Measurements from ENCODE around the gene MAPKAP1. TPM values are rescaled to one million over a fixed set of nuclear protein-coding genes. Genes with fewer than 3 reads are reported as not detected.

Gene MAPKAP1
- total RNA-seq, 4 donors from 2014 or later: 46.7 to 63.0 (median 57.9) TPM

- no peak overlapping the region for H3K4me3 ChIP-seq (ENCODE audit: low read depth, poor library complexity, severe bottlenecking)
- intact Hi-C loops (cut with DNase I; ENCODE audit: low total_unique reads): no loop called here
- no peak for TF ChIP-seq CTCF (IDR thresholded peaks at IDR 0.05)
- no peak for TF ChIP-seq POLR2A (IDR thresholded peaks at IDR 0.05)
- no peak for DNase-seq (ENCODE audit: low spot score in 2 of 2)
- 77 to 84% methylated on average over 4 of the region's 4 CpGs for WGBS, 2 donors
Observed at GRCh38 chr9:125564631-125565030, 142.4 kb downstream of the MAPKAP1 start.

DNA sequence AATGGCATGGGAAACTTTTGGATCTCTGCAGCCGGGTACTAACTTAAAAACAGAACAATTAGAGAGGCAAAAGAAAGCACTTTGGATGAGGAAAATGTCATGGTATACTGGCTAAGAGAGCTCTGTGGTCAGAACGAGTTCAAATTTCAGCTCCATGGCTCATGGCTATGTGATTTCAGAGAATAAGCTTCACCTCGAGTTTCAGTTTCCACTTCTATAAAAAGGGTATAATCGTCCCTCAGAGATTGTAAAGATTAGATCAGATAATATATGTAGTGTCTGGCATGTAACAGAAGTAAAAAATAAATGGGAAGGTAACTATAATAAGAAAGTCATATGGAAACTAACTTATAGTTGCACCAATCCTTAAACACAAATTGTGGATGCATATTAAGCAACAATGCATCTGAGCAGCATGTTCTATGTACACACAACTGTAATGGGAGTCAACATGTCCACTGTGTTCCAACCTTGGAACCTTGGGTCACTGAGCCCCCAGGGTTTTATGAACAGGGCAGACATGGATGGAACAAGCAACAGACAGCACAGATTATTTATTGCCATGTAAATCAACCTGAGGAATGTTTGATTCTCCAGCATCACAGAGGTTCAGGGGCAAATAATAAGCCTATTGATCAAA is 145.4 kb downstream of the MAPKAP1 start:
- H3K4me3 ChIP-seq (ENCODE audit: low read depth, poor library complexity, severe bottlenecking): no peak overlapping the region
- no peak for DNase-seq (ENCODE audit: low spot score in 2 of 2)
- TF ChIP-seq CTCF (IDR thresholded peaks at IDR 0.05) (no peak), POLR2A (IDR thresholded peaks at IDR 0.05) (no peak)
- intact Hi-C loops (cut with DNase I; ENCODE audit: low total_unique reads): no loop called here
- 62 to 64% methylated on average over 4 of the region's 4 CpGs for WGBS, 2 donors

DNA sequence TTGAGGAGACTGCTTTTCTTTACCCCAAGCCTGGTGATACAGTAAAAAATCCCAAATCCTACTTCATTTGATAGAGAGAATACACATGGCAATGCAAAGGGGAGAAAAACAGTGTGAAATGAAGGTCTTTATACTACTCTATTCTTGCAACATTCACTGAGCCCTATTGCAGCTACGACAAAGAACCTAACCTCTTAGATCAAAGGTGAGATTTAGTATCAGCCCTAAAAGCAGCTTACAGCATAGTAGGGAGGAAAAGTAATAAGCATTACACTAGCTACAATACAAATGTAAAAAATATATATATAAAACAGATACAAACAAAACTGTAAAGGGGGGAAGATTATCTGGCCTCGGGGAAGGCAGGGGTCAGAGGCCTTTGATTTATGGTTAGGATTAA is 147.1 kb downstream of the MAPKAP1 start:
- DNase-seq (ENCODE audit: low spot score in 2 of 2): no peak
- WGBS, 2 donors: 79 to 87% methylated on average over 2 of the region's 2 CpGs
- no peak for TF ChIP-seq POLR2A (IDR thresholded peaks at IDR 0.05)
- TF ChIP-seq CTCF (IDR thresholded peaks at IDR 0.05): no peak
- intact Hi-C loops (cut with DNase I; ENCODE audit: low total_unique reads): loop anchor here (10.0 kb wide), 1 partner anchor 665 kb away; no protein-coding TSS in a partner anchor
- no peak overlapping the region for H3K4me3 ChIP-seq (ENCODE audit: low read depth, poor library complexity, severe bottlenecking)

- no peak for DNase-seq (ENCODE audit: low spot score in 2 of 2)
- no peak overlapping the region for H3K4me3 ChIP-seq (ENCODE audit: low read depth, poor library complexity, severe bottlenecking)
- WGBS, 2 donors: 92 to 98% methylated on average over 6 of the region's 6 CpGs
- intact Hi-C loops (cut with DNase I; ENCODE audit: low total_unique reads): loop anchor here (10.0 kb wide), 1 partner anchor 666 kb away; no protein-coding TSS in a partner anchor
- no peak for TF ChIP-seq CTCF (IDR thresholded peaks at IDR 0.05)
- no peak for TF ChIP-seq POLR2A (IDR thresholded peaks at IDR 0.05)
Observed at GRCh38 chr9:125559194-125559593, 147.8 kb downstream of the MAPKAP1 start.

DNA sequence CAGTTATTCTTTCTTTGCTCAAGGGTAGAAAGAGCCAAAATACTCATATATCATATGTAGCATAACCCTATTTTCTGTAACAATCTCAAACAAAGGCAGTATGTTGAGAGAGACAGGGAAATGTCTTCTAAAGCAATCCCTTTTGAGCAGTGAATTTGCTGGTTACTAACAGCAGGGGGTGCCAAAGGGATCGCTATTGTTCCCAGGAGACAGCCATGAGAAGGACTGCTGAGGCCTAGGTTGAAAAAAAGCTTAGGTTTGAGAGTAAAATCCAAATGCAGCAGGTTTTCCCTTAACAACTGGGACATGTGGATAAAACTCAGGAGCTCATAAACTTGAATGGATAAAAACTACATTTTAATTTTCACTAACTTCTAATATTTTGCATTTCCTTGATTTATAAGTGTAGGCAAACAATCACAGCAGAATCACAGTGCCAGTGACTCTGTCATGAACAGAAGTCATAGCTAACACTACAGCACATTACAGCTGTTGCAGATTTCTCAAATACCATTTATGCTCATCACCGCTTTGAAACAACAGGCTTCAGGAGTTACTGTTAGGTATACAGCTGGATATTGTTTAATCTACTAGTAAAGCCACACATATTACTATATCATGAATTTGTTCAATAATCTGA is 148.4 kb downstream of the MAPKAP1 start:
- DNase-seq (ENCODE audit: low spot score in 2 of 2): peak in 1 of 2 donors; percentile 51
- no peak for TF ChIP-seq CTCF (IDR thresholded peaks at IDR 0.05)
- TF ChIP-seq POLR2A (IDR thresholded peaks at IDR 0.05): no peak
- intact Hi-C loops (cut with DNase I; ENCODE audit: low total_unique reads): loop anchor here (10.0 kb wide), 1 partner anchor 666 kb away; no protein-coding TSS in a partner anchor
- 50 to 53% methylated on average over 2 of the region's 2 CpGs for WGBS, 2 donors
- no peak overlapping the region for H3K4me3 ChIP-seq (ENCODE audit: low read depth, poor library complexity, severe bottlenecking)
